ENCODE results near the gene SLCO2A1.

The SLCO2A1 gene

DNA sequence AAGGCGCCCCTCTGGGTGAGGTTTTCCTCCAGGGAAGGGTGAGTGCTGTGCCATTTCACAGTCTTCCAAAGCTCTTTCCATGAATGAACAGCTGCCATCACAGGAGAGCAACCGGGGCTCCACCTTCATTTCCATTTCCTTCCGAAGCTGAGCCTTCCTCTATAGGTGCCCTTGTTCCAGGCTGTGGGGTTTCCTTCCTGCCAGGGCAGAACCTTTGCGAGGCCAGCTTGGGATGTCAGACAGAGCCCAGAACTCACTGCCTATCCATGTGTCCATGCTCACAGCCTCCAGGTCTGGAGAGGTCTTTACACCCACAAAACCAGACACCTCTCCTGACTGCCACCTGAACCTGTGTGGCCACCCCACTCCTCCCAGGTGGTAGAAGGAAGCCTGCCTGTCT is 49.2 kb downstream of the SLCO2A1 start:
- DNase-seq (ENCODE audit: low spot score) = no peak

GRCh38 chr3:133980035-133980434 is 49.7 kb downstream of the SLCO2A1 start:
- DNase-seq (ENCODE audit: low spot score) = no peak

DNA sequence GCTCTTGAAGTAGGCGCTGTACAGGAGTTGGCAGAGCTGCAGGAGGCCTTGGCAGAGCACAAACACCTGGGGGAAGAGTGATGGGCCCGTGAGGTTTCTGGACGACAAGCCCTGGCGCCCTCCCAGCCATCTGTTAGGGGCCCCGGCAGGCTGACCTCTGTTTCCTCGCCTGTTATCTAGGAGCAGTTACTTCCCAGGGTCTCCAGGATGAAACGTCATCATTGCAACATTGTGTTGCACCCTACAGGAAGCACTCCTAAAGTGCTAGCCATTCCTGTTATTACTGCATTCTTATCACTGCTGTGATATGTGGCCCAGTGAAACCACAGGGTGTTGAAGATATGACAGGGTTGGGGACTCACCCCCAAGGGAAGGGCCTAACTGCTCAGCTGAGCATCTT is 50.2 kb downstream of the SLCO2A1 start:
- no peak for DNase-seq (ENCODE audit: low spot score)

DNA sequence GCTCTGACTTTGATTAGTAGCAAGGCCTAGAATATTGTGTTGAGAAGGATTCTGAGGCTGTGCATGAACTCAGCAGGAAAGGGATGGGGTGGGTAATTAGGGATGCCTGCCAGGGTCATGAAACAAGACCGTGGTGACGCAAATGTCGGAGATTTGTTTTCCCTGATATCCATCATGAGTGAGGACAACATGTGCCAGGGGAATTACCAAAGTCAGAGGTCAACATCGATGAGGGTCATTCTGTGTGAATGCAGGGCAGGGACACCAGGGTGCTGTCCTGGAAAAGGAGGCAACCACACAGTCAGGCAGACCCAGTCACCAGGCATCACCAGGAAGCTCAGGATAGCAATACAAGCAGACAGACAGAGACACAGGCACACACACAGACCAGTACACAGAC is 52.2 kb downstream of the SLCO2A1 start:
- DNase-seq (ENCODE audit: low spot score) = no peak

- DNase-seq (ENCODE audit: low spot score) = no peak
These were observed 56.3 kb downstream of the SLCO2A1 start for GRCh38 chr3:133973249-133973980.

GRCh38 chr3:133972156-133972555 is 57.6 kb downstream of the SLCO2A1 start:
- no peak for DNase-seq (ENCODE audit: low spot score)

GRCh38 chr3:133970916-133971315 is 58.8 kb downstream of the SLCO2A1 start:
- DNase-seq (ENCODE audit: low spot score) = no peak

DNA sequence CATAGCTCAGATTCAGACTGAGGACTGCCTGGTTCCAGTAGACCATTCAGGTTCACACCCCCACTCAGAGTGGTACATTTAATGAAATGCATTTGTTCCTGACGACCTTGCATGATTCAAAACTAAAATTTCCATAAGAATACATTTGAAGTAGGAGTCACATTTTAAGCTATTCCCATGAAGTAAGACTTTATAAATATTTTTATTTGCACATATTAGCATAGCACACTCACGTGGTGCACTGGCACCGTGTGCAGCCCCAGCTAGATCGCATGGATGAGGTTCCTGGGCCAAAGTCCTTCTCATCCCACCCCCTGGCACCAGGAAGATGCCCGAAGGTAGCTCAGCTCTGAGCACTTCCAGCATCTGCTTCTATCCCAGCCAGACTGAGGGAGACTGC is 59.4 kb downstream of the SLCO2A1 start:
- no peak for DNase-seq (ENCODE audit: low spot score)

DNA sequence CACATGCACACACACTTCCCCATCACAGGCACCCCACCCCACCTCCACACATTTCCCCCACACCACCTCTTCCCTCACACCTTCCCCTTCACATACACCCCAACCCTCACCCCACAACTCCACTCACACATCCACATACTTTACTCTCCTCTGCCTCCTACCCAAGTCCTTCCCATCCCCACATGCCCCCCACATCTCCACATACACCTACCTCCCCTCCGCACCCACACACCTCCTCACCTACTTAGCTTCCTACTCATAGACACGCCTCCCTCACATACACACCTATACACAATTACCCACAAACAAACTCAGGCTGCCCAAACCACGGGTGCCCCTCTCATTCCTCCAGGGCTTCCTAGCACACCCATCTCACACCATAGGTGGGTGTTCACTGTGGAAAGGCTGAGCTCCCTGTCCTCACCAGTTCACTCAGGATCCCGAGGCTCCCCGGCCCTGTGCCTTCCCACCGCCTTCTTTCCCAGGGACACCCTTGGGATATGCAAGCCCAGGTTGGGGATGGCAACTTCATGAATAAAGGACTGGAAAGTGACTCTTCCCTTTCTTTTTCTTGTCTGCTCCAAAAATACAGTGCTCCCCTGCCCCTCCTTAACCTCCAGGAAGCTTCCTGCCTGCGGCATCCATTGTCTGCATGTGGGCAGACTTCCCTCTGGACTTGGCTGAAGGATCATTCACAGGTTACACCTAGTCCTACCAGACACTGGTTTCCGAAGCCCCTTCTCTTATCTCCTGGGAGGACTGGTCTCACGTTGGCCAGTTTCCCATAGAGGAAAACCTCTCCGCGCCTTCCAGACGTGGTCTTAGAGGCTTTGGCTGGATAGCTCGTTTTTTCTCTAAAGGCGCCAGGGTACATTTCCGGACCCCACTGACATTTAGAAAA is 61.5 kb downstream of the SLCO2A1 start:
- DNase-seq (ENCODE audit: low spot score) = no peak

- no peak for DNase-seq (ENCODE audit: low spot score)
These were observed 62.8 kb downstream of the SLCO2A1 start for GRCh38 chr3:133966954-133967353.

DNA sequence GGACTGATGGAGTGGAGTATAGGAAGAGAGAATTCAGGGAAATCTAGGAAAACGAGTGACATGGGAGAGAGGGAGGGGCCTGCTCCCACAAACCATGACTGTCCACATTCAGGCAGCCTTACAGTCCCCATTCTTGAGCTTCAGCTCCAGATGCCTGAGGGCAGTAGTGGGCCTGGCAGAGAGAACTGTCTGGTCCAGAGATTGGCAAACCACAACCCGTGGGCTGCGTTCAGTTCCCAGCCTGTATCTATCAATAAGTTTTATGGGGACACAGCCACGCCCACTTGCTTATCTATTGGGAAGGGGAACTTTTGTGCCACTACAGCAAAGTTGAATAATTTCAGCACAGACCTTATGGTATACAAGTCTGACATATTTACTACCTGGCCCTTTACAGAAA is 63.8 kb downstream of the SLCO2A1 start:
- no peak for DNase-seq (ENCODE audit: low spot score)

DNA sequence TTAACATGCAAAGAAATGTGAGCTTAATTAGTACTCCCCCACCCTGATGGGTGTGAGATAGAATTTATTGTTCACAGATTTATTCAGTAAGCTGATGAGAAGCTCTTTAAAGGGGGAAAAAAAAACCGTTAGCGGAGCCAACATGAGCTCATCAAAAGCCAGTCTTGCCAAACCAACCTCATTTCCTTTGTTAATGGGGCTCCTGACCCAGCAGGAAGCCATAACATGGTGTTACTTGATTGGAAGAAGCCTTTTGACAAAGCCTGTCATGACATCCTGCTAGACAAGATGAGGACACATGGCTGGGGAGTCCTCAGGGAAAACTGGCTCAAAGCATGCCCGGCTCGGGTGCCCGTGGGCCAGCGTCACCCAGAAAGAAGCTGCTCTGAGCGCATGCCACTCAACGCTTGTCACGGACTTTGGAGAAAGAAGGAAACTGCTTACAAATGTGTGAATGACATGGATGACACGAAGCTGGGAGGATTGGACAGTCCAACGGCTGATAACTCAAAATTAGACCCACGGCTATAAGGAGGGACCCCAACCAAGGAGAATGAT is 64.6 kb downstream of the SLCO2A1 start:
- DNase-seq (ENCODE audit: low spot score) = no peak

DNA sequence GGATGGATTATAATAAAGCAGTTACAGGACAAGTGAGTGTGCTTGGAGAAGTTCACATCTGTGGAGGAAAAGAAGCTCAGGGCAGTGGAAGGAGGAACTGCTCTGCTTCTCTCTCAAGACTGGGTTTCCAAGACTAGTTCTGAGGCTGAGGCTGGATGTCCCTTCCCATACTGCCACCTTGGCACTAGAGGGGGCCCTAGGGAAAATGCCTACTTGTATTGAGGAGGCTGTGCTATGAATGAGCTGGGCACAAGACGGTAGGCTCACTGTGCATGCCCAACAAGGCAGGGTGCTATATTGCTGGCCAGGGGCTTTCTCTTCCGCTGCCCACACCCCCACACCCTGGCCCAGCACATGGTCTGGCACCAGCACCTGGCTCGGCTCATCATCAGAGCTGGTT is 65.2 kb downstream of the SLCO2A1 start:
- no peak for DNase-seq (ENCODE audit: low spot score)

- no peak for DNase-seq (ENCODE audit: low spot score)
These were observed 65.9 kb downstream of the SLCO2A1 start for GRCh38 chr3:133963657-133964396.

- DNase-seq (ENCODE audit: low spot score) = no peak
These were observed 66.9 kb downstream of the SLCO2A1 start for GRCh38 chr3:133962849-133963248.

GRCh38 chr3:133958071-133958805 is 71.5 kb downstream of the SLCO2A1 start:
- DNase-seq (ENCODE audit: low spot score) = no peak

DNA sequence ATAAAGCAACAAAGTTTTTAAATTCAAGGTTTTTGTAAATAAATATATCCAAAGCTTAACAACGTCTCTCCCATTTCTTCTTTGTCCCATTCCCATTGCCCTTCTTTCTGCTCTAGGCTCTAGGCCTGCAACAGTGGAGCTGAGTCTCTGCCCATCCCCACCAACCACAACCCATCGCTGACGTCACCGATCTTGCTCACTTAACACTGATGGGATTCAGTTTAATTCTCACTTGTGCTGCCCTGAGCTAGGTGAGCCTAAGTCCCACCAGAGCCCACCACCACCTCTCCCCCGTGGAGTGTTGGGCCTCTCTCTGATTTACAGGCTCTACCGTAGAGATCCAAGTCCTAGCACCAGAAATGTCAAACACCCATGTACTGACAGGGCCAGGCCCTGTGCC is 72.7 kb downstream of the SLCO2A1 start:
- no peak for DNase-seq (ENCODE audit: low spot score)

DNA sequence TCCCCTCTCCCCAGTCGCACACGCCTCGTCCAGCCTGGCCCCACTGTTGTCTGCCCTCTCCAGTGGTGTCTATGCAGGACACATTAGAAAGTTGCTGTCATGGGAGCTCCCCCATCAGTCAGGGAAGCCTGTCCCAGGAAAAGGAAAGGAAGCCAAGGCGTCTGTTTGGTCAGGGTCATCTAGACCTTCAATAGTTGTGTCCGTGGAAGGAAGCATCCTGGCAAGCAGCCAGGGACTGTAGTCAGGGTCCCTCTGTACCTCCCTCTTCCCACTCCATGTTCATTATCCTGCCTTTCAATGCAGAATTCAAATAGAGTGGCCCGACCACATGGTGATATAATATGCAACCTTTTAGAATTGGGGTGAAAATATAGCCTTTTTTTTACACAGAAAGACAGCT is 73.4 kb downstream of the SLCO2A1 start:
- DNase-seq (ENCODE audit: low spot score) = no peak

DNA sequence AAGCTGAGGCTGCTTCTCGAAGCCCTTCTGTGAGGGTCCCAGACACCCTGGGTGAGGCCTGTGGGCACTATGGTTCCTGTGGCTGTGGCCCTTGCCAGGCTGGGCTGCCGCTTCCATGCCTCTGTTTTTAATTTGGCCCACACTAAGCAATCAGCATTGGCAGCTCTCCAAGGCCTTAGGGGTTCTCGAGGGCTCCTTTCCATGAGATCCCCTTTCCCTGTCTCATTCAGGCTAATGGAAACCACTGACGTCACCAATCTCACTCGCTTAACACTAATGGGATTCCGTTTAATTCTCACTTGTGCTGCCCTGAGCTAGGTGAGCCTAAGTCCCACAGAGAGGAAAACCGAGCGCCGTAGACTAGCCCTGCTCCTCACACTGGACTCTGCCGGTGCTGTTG is 73.8 kb downstream of the SLCO2A1 start:
- DNase-seq (ENCODE audit: low spot score) = no peak

DNA sequence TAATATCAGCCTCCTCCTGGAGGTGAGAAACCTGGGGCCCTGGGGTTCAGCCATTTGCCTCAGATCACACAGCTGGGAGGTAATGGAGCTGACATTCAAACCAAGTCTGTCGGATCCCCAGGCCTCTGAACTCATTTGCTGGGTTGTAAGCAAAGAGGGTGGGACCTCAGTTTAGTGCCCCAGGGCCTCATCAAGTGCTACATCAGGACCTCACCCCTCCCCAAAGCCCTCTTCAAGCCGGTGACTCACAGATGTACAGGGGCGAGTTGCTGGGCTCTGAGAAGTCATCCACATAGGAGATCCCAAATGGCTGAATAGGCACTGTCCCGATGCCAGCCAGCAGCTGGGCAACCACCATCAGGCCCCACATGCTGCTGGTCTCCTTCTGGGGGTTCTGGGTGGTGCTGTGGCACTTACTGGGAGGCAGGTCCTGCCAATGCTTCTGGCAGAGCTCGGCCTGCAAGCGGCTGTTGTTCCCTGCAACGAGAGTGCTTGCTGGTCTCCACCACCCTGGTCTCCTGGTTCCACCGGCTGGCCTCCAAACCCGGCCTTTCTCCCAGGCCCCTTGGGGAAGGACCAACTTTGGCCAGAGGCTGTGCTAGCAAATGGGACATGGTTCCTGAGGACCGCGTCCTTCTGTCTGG is 74.9 kb downstream of the SLCO2A1 start:
- DNase-seq (ENCODE audit: low spot score) = no peak

DNA sequence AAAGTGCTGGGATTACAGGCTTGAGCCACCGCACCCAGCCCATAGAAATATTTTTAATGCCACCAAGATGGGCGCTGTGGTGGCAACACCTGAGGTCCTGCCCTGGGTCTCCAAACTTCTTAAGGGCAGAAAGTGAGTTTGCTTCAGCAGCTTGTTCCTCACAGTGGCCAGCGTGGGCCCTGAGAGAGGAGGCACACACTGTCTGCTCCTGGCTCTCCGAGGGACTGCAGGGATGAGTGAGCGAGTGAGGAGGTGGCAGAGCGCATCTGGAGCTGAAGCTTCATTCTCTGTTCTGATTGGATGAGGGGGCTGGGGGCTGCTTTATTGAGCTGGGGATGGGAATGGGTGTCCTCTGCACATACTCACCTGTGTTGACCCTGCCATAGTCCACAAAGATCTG is 76.4 kb downstream of the SLCO2A1 start:
- no peak for DNase-seq (ENCODE audit: low spot score)
